ENCODE data around the gene ROM1.
"Not testable (repeated sequence)": the region's sequence is repeated elsewhere in the genome, so short reads cannot be mapped to it uniquely, and the experiment has no call there.

ROM1 gene

GRCh38 chr11:62649486-62649885, 36.4 kb downstream of the ROM1 start:
- in situ Hi-C loops (cut with MboI; ENCODE audit: low pct_unique_long_range_greater_than_20kb, low sequenced_read_pairs, unreplicated experiment) = no loop called here
- TF ChIP-seq, protein P1, sequence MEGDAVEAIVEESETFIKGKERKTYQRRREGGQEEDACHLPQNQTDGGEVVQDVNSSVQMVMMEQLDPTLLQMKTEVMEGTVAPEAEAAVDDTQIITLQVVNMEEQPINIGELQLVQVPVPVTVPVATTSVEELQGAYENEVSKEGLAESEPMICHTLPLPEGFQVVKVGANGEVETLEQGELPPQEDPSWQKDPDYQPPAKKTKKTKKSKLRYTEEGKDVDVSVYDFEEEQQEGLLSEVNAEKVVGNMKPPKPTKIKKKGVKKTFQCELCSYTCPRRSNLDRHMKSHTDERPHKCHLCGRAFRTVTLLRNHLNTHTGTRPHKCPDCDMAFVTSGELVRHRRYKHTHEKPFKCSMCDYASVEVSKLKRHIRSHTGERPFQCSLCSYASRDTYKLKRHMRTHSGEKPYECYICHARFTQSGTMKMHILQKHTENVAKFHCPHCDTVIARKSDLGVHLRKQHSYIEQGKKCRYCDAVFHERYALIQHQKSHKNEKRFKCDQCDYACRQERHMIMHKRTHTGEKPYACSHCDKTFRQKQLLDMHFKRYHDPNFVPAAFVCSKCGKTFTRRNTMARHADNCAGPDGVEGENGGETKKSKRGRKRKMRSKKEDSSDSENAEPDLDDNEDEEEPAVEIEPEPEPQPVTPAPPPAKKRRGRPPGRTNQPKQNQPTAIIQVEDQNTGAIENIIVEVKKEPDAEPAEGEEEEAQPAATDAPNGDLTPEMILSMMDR (IDR thresholded peaks at IDR 0.05; ENCODE audit: extremely low read depth, insufficient read depth, missing control alignments) = no peak
- DNase-seq (ENCODE audit: low spot score) = no peak

- in situ Hi-C loops (cut with MboI; ENCODE audit: low pct_unique_long_range_greater_than_20kb, low sequenced_read_pairs, unreplicated experiment); DNase-seq (ENCODE audit: low spot score): not testable (repeated sequence)
These were observed 37.2 kb downstream of the ROM1 start for GRCh38 chr11:62650283-62650682.

GRCh38 chr11:62652161-62653006, 39.3 kb downstream of the ROM1 start:
- no peak for DNase-seq (ENCODE audit: low spot score)
- in situ Hi-C loops (cut with MboI; ENCODE audit: low pct_unique_long_range_greater_than_20kb, low sequenced_read_pairs, unreplicated experiment) = no loop called here
- TF ChIP-seq, protein P1 (IDR thresholded peaks at IDR 0.05; ENCODE audit: extremely low read depth, insufficient read depth, missing control alignments) = no peak

DNA sequence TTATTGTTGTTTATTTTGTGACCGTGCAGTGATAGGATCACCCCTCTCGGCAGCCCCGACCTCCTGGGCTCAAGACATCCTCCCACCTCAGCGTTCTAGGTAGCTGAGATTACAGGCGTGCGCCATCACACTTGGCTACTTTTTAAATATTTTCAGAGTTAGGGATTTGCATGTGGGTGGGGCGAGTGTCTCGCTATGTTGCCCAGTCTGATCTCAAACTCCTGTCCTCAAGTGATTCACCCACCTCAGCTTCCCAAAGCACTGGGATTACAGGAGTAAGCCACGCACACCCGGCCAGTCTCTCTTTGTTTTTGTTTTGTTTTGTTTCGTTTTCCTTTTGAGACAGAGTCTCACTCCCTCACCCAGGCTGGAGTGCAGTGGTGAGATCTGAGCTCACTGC, 41.2 kb downstream of the ROM1 start:
- no peak for DNase-seq (ENCODE audit: low spot score)
- TF ChIP-seq, protein P1 (IDR thresholded peaks at IDR 0.05; ENCODE audit: extremely low read depth, insufficient read depth, missing control alignments) = no peak
- in situ Hi-C loops (cut with MboI; ENCODE audit: low pct_unique_long_range_greater_than_20kb, low sequenced_read_pairs, unreplicated experiment) = no loop called here

GRCh38 chr11:62656796-62657429, 43.9 kb downstream of the ROM1 start:
- no peak for DNase-seq (ENCODE audit: low spot score)
- TF ChIP-seq, protein P1 (IDR thresholded peaks at IDR 0.05; ENCODE audit: extremely low read depth, insufficient read depth, missing control alignments) = no peak
- in situ Hi-C loops (cut with MboI; ENCODE audit: low pct_unique_long_range_greater_than_20kb, low sequenced_read_pairs, unreplicated experiment) = no loop called here

DNA sequence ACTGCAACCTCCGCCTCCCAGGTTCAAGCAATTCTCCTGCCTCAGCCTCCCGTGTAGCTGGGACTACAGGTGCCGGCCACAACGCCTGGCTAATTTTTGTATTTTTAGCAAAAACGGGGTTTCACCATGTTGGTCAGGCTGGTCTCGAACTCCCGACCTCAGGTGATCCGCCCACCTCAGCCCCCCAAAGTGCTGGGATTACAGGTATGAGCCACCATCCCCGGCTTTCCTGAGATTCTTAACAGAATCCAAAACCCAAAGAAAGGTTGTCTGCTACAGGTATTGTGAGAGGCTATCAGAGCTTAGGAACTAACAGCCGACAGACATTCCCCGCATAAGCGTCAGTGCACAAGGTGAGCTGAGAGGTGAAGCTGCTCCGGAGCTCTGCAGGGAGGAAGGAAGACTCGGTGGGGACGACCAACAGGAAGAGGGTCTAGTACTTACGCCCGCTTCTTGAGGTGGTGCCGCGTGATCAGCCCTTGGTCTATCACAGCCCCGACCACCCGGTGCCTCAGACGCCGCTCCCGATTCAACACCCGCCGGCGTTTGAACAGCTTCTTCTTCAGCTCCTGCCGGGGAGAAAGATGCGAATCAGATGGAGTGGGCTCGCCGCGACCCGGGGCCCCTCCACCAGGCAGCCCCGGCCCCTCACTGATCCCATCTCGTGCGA, 51.5 kb downstream of the ROM1 start:
- peak; percentile 74 for DNase-seq (ENCODE audit: low spot score)
- in situ Hi-C loops (cut with MboI; ENCODE audit: low pct_unique_long_range_greater_than_20kb, low sequenced_read_pairs, unreplicated experiment) = no loop called here
- TF ChIP-seq, protein P1 (IDR thresholded peaks at IDR 0.05; ENCODE audit: extremely low read depth, insufficient read depth, missing control alignments) = no peak

All from GM13977 (cell line).